ENCODE results near the gene ALG9.
"Not testable (repeated sequence)": the region's sequence is repeated elsewhere in the genome, so short reads cannot be mapped to it uniquely, and the experiment has no call there.

Gene ALG9

DNA sequence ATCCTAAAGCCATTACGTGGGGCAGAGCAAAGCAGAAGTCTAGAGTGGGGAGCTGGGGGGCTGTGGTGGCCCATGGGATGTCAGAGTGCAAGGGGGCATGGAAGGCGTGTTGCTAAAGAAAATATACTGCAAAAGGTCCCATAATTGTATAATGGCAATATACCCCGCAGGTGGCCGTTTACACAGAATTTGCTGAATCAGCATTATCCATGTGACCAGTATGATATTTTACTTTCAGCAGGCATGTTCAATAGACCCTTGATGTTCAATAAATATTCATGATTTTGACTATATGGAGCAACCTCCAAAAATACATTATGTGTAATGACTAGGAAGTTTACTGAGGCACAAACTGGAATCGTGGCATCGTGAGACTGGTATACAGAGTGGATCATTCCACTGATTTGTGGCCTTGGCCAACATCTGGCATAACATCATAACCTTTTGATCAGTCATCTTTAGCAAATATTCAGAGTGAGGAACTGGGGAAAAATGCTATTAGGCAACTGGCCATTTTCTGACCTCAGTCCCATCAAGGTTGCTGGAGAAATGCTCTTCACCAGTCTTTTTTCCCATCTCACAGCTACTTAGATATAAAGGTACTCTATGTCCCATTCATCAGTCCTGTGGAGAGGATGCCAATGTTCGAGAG lies 75.9 kb downstream of the ALG9 start:
- DNase-seq (ENCODE audit: low spot score), result no peak

DNA sequence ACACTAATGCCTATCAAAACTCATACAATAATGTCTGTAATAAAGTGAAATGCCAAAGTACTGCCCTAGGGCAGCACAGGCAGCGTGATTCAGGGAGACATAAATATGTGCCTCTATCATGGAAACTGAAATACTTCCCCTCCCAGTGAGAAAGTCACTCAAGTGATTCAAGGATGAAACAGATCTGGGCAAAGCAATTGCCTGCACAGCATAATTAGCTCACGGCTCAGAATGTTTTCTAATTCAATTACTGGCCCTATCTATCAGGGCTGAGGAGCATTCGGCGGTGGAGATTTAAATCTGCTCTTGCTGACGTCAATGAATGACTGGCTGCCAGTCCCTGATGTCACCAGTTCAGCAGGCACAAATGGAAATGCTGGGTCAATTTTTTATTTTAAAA lies 77.5 kb downstream of the ALG9 start:
- DNase-seq (ENCODE audit: low spot score), result peak; percentile 31

DNA sequence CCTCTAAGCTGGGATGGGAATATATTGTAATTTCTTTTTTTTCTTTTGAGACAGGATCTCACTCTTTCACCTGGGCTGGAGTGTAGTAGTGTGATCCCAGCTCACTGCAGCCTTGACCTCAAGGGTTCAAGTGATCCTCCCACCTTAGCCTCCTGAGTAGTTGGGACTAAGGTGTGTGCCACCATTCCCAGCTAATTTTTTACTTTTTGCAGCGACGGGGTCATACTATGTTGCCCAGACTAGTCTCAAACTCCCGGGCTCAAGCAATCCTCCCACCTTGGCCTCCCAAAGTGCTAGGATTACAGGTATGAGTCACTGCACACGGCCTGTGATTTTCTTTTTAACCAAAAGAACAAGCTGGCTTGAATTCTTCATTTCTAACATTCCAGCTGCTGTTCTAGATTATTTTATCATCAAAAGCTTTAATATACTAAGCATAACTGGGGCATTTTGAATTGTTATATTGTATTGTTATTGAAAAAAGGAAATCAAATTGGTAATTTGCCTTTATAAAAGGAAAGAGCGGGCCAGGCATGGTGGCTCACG lies 78.4 kb downstream of the ALG9 start:
- no peak for DNase-seq (ENCODE audit: low spot score)

DNA sequence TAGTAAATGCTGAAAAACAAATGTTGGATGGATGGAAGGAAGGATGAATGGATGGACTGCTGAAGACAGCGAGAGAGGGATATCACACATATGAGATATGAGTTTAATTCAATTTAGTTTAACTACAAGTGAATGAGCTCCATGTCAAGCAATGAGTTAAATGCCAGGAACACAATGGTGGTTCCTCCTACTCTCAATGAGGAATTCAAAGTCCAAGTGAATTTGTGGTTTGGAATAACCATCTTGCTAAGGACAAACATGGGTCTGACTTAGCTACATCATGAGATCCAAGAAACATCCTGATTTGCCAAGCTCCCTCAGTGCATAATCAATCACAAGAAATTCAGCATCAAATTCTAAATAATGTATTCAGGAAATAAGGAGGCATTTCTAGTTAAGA lies 79.1 kb downstream of the ALG9 start:
- no peak for DNase-seq (ENCODE audit: low spot score)

DNA sequence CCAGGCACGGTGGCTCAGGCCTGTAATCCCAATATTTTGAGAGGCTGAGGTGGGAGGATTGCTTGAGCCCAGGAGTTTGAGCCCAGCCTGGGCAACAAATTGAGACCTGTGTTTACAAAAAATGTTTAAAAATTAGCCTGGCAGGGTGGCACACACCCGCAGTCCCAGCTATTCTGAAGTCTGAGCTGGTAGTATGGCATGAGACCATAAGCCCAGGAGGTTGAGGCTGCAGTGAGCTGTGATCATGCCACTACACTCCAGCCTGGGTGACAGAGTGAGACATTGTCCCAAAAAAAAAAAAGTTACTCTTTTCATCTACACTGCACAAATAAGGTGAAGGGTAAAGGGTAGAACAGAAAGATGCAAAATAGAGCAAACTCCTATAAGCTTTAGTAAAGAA lies 82.9 kb downstream of the ALG9 start:
- DNase-seq (ENCODE audit: low spot score), result no peak

DNA sequence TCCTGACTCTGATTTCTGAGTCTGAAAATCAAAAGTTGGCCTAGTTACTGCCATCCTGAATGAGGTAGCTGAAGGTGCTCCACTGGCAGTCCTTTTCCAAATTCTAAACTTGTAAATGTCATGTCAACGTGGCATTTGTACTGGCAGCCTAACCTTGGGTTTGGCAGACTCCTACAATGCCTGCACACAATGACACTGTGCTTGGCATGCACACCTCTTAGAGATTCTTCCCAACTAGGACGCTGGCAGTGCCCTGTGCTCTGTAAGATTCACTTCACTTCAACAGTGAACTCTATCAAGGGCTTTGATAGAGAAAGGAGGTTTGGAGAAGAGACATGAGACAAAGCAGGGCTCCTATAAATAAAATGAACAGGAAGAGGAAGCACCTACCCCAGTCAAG lies 83.3 kb downstream of the ALG9 start:
- DNase-seq (ENCODE audit: low spot score), result peak; percentile 28

DNA sequence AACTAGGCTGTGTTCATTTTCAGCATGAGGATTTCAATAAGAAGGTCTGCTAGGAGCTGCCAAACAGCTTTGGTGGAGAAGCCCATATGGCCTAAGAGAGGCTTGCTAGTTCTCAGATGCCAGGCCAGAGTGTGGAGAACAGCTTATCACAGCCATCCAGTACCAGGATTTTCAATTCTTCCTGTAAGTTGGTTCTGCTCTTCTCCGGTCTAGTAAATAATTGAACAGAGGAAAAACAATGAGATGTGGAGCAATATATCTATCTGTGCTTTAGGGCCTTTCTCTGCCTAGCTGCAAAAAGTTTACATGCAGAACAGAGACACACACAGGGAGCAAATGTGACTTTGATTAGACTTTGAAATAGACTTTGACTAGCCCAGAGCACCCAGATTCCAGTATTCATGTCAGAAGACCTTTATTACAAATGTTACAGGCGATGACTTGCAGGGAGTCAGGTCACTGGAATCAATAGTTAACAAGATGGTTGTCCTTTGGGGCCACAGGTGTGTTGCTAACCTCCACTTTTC lies 85.4 kb downstream of the ALG9 start:
- DNase-seq (ENCODE audit: low spot score), result peak; percentile 75

DNA sequence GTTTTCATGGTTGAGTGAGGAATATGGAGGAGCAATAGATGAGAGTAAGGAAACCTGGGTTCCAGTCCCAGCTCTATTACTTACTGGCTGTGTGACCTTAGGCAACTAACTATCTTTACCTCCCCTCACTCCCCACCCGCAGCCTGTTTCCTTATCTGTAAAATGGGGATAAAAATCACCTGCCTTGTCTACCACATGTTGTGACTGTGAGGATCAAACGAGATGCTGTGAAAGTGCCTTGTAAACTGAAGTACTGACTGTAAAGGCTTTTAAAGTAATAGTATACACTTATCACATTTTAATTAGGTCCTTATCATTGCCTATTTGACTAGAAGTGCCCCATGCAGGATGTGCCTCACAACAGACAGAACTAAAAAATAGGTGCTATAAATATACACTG lies 86.3 kb downstream of the ALG9 start:
- DNase-seq (ENCODE audit: low spot score), result no peak

DNA sequence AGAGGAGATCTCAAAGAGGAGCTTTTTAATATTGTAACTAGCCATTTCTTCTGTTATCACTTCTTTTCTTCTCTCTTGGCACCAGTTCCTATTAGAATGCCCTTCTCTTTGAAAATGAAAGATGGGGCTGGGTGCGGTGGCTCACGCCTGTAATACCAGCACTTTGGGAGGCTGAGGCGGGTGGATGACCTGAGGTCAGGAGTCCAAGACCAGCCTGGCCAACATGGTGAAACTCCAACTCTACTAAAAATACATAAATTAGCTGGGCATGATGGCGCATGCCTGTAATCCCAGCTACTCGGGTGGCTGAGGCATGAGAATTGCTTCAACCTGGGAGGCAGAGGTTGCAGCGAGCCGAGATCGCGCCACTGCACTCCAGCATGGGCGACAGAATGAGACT lies 87.1 kb downstream of the ALG9 start:
- DNase-seq (ENCODE audit: low spot score), result not testable (repeated sequence)

DNA sequence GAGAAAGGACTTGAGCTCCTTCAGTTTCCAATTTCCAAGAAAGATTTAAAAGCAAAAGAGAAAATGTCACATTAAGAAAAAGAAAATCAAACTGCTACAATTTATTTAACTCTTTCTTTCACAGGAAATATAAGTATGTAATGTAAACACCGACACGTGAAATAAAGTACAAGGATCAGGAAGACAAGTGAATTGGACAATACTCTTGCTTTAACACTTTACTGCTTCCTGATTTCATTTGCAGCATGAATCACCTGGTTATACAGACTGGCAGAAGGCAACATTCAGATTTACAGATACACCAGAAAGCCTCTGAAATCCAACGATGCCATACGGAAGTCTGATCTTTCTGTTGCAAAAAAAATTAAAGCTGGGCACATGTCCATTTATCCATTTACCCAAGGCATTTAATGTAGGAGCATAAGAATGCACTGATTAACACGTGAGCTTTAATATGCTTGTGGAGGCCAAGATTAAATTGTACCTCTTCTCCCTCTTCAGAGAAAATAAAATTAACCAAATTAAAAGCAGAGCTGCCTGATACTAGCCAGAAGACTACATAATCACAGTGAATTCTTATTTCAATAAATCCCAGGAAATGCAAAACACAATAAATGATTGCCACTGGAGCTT lies 89.2 kb downstream of the ALG9 start:
- no peak for DNase-seq (ENCODE audit: low spot score)

DNA sequence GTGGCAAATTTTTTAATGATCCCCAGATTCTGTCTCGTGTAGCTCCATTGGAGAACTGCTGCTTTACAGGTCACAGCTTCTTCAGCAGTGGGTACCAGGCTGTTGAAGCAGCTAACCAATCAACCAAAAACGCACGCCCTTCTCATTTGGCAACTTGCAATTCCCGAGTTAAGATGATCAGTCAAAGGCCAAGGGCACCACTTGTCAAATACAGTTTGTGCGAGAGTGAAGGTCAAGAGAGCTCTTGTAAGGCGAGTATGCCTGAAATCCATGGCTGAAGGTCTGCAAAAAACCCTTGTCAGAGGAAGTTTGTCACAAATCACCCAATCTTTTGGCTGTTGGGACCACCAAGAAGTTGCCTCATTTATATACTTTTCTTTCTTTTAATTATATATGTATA lies 92.3 kb downstream of the ALG9 start:
- DNase-seq (ENCODE audit: low spot score), result no peak

DNA sequence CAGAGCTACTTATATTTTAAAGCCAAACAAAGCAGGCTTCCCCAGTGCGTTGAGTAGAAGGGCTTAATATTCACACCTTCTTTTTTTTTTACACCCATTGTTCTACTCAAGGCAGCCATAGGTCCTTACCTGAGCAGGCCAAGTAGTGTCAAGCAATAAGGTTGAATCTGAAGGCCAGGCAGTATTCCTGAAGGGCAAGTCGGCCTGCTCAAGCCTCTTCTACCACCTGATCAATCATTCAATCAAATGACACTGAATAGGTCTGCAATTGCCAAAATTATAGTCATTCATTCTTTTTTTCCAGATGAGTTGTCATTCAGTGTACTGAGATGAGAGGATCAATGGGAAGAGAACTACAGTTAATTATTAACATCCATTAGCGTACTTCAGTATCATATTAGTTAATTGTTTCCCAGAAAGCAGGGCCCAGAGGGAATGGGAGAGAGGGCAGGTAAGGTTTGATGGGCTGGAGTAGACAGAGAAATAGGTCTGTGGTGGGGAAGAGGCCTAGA lies 93.3 kb downstream of the ALG9 start:
- no peak for DNase-seq (ENCODE audit: low spot score)

DNA sequence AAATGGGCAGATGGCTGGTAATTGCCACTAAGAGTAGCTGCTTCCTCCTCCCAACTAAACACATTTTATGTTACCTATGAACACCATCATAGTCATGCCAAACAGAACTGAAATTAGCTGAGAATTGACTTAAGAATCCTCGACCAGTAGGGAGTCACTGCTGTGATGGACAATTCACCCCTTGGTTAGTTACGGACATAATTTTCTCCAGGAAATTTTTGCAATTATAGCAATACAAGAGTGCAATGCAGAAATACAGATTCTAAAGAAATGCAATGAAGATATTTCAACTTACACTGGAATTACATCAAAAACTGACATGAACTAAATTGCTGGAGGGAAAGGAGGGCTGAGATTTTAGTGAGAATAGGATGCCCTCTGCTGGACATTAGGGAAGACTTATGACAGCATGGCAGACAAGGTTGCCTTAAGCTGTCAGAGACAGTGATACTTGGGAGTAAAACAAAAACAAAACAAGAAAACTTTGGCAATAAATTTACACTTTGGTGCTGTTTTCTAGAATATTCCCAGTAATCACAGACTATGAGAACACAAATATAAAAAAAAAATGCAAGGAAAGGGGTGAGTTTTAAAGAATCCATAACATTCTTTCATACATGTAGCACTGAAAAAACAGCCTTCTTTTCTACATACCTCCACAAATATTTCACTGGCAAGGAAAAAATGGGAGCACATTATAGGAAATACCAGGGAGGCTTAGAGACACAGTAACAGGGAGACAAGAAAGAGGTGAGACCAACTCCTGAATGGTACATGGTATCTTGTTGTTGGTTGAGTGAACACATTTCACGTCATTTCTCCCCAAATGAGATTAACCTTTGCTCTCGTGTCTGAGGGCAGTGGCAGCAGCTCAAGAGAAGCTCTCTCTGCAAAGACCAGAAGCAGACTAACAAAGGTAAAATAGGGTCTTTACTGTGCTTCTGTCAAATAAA lies 94.0 kb downstream of the ALG9 start:
- peak; percentile 91 for DNase-seq (ENCODE audit: low spot score)

DNA sequence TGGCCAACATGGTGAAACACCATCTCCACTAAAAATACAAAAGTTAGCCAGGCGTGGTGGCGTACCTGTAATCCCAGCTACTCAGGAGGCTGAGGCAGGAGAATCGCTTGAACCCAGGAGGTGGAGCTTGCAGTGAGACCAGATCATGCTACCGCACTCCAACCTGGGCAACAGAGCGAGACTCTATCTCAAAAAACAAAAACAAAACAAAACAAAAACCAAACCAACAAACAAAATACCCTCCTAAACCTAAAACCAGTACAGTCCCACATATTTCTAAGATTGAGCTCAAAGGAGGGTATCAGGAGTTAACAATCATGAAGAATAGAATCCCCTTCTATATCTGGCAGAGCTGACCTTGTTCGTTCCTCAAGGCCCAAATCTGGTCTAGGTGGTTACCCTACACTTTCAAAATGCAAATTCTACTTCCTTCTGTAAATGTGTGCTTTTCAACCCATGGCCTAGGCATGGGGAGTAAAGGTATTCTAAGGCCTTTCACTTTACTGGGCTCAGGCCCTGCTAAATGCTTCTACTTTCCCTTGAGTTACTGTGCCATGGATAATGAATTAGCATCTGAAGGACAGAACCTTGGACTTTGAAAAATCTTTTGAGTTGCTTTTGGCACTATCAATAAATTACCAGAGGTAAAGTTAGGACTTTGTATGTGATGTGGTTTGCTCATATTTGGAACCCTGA lies 94.8 kb downstream of the ALG9 start:
- no peak for DNase-seq (ENCODE audit: low spot score)

DNA sequence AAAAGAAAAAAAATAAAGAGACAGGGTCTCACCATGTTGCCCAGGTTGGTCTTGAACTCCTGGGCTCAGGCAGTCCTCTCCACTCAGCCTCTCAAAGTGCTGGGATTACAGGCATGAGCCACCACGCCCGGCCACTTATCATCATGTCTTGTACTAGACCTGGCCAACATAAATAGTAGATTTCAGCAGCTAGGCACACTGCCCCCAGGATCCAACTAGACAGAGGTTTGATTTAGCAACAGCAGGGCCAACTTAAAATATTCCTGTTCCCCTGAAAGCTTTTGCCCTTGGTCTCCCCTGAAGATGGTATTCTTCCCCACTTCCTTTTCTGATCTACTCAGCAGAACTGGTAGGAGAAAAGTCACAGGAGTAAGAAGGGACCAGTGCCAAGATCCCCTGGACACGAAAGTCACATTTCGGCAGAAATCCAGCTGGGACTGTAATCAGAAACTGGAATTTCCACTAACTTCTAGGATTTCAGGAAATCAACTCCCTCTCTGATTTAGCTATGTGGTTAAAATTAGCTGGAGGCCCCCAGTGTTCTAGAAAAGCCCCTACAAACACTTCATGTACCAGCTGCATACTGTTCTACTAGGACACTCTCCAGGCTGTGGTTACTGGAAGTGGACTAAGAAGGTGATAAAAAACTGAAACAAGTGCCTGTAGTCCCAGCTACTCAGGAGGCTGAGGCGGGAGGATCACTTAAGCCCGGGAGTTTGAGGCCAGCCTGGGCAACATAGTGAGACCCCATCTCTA lies 96.2 kb downstream of the ALG9 start:
- no peak for DNase-seq (ENCODE audit: low spot score)

DNA sequence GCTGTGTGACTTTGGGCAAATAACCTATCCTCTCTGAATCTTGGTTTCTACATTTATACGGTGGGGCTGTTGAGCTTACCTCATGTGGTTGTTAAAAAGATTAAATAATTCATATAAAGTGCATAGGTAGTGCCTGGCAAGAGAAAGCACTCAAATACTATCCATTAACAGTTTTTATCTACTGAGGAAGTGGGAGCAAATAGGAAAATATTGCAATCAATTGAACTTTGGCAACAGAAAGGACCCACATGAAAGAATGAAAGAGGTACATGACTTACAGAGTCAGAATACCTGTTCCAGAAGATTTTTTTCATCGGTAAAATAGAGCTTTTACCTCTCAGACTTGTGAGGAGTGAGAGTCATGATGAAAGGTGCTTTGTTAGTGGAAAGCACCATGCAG lies 98.8 kb downstream of the ALG9 start:
- DNase-seq (ENCODE audit: low spot score), result no peak

DNA sequence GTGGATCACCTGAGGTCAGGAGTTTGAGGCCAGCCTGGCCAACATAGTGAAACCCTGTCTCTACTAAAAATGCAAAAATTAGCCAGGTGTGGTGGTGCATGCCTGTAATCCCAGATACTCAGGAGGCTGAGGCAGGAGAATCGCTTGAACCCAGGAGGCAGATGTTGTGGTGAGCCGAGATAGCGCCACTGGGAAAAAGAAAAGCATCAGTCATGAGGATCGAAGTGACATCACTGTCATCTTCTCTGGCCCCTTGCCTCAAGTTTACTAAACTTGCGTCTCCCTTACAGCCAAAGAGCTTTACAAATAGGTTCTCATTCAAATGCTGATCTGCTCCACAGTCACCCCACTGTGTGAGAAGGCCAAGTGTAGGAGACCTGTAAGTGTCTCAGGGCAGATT lies 100.2 kb downstream of the ALG9 start:
- not testable (repeated sequence) for DNase-seq (ENCODE audit: low spot score)

DNA sequence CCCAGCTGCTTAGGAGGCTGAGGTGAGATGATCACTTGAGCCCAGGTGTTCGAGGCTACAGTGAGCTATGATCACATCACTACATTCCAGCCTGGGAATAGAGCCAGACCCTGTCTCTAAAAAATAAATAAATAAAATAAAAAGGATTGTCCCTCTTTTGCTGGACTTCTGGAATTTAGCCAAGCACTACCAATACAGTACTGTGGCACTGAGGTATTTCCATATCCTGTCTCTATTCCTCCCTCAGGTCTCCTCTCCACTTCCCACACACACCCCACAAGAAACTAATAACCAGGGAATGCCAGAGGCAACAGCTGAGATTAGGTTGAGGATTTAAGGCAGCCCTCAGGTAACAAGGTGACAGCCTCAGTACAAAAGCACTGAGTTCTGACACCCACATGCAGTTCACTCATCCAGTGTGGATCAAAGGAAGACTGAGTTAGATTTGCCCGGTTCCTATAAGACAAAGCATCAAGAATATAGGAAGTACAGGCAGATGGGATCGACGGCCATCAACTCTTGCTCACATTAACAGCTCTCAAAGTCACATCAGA lies 100.7 kb downstream of the ALG9 start:
- no peak for DNase-seq (ENCODE audit: low spot score)

DNA sequence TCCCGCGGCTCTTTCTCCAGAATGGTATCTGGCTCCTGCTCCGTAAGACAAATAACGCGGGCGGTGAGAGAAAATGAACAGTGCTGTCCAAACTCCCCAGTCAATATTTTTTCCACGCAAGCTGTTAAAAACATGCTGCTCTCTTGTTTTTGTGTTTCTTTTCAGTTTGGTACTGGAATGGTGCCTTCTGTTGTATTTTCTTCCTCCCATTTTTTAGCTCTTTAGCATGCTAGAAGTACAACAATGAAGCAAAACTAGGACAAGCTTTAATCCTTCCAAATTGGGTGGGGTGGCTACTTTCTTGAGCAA lies 104.6 kb downstream of the ALG9 start:
- DNase-seq (ENCODE audit: low spot score), result no peak

DNA sequence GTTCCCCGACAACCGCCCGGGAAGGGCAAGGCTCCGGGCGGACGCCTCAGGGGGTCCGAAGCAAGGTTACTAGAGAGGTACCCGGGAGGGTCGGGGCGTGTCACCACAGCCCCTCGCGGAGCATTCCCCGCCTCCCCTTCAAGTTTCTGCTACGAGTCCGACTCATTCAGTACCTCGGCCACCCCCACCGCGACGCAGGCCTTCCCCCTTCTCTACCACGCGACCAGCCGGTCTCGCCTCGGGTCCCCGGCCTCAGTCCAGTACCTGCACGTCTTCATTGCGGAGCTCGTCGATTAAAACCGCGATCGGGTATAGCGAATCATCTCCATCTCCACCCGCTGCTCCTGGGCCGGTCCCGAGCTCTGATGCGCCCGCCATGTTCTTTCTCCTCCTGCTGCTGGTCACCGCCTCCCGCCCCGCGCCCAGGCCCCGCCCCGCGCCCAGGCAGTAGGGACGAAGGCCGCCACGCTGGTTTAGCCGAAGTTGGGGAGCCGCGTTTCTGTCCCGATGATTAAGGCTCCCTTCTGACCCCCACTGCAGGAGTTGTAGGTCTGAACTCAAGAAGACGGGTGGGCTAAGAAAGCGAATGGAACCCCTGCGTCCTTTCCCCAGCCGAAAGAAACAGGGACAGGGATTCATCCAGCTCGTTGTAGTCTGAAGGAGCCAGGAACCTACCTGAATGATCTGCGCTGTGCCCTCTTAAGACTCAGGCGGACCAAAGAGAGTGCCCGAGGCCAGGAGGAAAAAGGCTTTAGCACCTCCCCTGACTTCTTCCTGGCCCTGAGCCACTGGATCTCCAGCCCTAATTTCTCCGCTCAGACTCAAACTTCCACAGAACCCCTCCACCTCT lies 105.2 kb downstream of the ALG9 start, which contains the start of gene PPP2R1B:
PPP2R1B (minus strand) TSS at position 406 of the 850 bp plus-strand sequence; CDS start at position 378, 28 bp downstream.
- DNase-seq (ENCODE audit: low spot score), result peak; percentile 89

Measured in cerebellar cortex (tissue), 1 donor.